NT2/D1 (cell line): ENCODE data around the gene AGPAT2.

Source experiments
- SUZ12 ChIP-seq: IDR thresholded peaks from 2 replicates; pipeline ENCODE4 v1.6.1; 2011; ENCODE audit not compliant: insufficient read length, insufficient read depth; ENCODE audit errors: extremely low read depth
- ZNF274 ChIP-seq: IDR thresholded peaks from 2 replicates; pipeline ENCODE4 v1.6.1; 2011; ENCODE audit warnings: mild to moderate bottlenecking, low read depth, low read length

DNA sequence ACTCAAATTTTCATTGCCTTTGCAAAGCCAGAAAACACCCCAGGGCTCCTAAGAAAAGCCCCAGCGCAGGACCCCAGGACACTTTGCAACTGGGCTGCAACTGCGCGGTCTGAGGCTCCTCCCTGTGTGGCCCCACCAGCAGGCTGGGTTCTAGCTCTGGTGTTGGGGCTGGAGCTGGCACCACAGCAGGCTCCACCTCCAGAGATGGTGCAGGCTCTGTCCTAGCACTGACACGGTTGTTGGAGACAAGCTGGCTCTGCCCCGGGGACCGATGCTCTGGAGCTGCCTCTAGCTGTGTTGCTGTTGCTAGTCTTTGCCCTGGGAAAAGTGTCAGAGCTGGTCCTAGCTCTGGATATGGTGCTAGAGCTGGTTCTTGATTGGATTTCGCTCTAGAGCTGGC is 41.9 kb upstream of the AGPAT2 start:
- TF ChIP-seq SUZ12 (no peak), ZNF274 (no peak)
